Measurements from ENCODE around the gene TINAGL1. TPM values are rescaled to one million over a fixed set of nuclear protein-coding genes. Genes with fewer than 3 reads are reported as not detected.

TINAGL1 gene
- total and polyA plus RNA-seq, 2 donors (not counting 3 experiments of a cell fraction or from before 2014, with no cell fraction given): 312 to 477 TPM

- Histone ChIP-seq H3K27ac (ENCODE audit: insufficient read depth, low read depth, low read length) (no peak overlapping the region), H3K36me3 (ENCODE audit: control insufficient read depth in 2 of 2, extremely low read depth in 1 of 2, insufficient read depth in 2 of 2, low read length in 2 of 2) (no peaks in the 10 kb centered on the region), H3K9ac (replicated peaks; ENCODE audit: extremely low read depth, insufficient read depth, low read length) (no peak overlapping the region), H3K9me1 (replicated peaks; ENCODE audit: control insufficient read depth, extremely low read depth, insufficient read depth, low read length) (no peaks in the 10 kb centered on the region), H3K9me3 (replicated peaks; ENCODE audit: control insufficient read depth, insufficient read depth, low read length) (no peaks in the 10 kb centered on the region), H3K4me2 (ENCODE audit: insufficient read depth, low read length) (no peak overlapping the region), H4K20me1 (replicated peaks; ENCODE audit: control insufficient read depth, extremely low read depth, insufficient read depth, low read length) (no peaks in the 10 kb centered on the region), H3K4me3 (replicated peaks in 1 of 3; ENCODE audit: insufficient read depth in 1 of 3, low read depth in 1 of 3, low read length in 3 of 3) (no peak overlapping the region), H3K4me1 (ENCODE audit: control insufficient read depth, extremely low read depth, insufficient read depth, low read length) (no peaks in the 10 kb centered on the region), H2AFZ (ENCODE audit: low read depth, low read length) (no peak overlapping the region), H3K27me3 (ENCODE audit: control insufficient read depth in 2 of 2, insufficient read depth in 2 of 2, low read length in 2 of 2) (peaks cover 8 to 20% of the 10 kb centered on the region in 2 experiments), H3K79me2 (ENCODE audit: control insufficient read depth, insufficient read depth, low read length) (no peaks in the 10 kb centered on the region)
- FAIRE-seq (no peak), DNase-seq (ENCODE audit: low read depth, low spot score) (no peak)
- BruUV-seq (replicated peaks): no TSS peak
- intact Hi-C loops (cut with micrococcal nuclease) (no loop called here), dilution Hi-C loops (cut with MboI; ENCODE audit: extremely low pct_ligation_motif_present, low sequenced_read_pairs) (no loop called here)
- no peak for TF ChIP-seq GATA2 (IDR thresholded peaks at IDR 0.05; ENCODE audit: insufficient read depth, insufficient read length, low read depth, low read length)
- ChIA-PET CTCF (interaction anchor here (1.1 to 2.2 kb wide), 2 partner anchors 8 to 17 kb away, joined by 3 to 6 read pairs; no protein-coding TSS in a partner anchor), POLR2A (no interaction called here)
Observed at GRCh38 chr1:31532173-31532572, 44.1 kb upstream of the TINAGL1 start.

- H3K27me3 ChIP-seq (ENCODE audit: control insufficient read depth in 2 of 2, insufficient read depth in 2 of 2, low read length in 2 of 2): peaks cover 4 to 17% of the 10 kb centered on the region in 2 experiments
- H3K9me3 ChIP-seq (replicated peaks; ENCODE audit: control insufficient read depth, insufficient read depth, low read length): no peaks in the 10 kb centered on the region
- TF ChIP-seq JUN (IDR thresholded peaks at IDR 0.05; ENCODE audit: borderline replicate concordance, insufficient read depth, insufficient read length, low read depth) (no peak), CTCF (IDR thresholded peaks at IDR 0.05; ENCODE audit: extremely low read depth in 1 of 2, insufficient read depth in 1 of 2, low read depth in 1 of 2, low read length in 2 of 2) (no peak), GATA2 (IDR thresholded peaks at IDR 0.05; ENCODE audit: insufficient read depth, insufficient read length, low read depth, low read length) (no peak), FOS (IDR thresholded peaks at IDR 0.05; ENCODE audit: borderline replicate concordance, insufficient read depth, low read length) (no peak), EZH2 (IDR thresholded peaks at IDR 0.05; ENCODE audit: borderline replicate concordance, low read depth, low read length, severe bottlenecking) (no peak), POLR2AphosphoS5 (IDR thresholded peaks at IDR 0.05; ENCODE audit: insufficient read depth, low read depth, low read length) (no peak), POLR2A (IDR thresholded peaks at IDR 0.05; ENCODE audit: low read depth, low read length) (no peak), MYC (IDR thresholded peaks at IDR 0.05; ENCODE audit: low read depth, low read length) (no peak), MAX (IDR thresholded peaks at IDR 0.05; ENCODE audit: insufficient read depth, insufficient read length) (no peak)
- FAIRE-seq: no peak
- H3K4me3 ChIP-seq (replicated peaks in 1 of 3; ENCODE audit: insufficient read depth in 1 of 3, low read depth in 1 of 3, low read length in 3 of 3): no peak overlapping the region
- H3K27ac ChIP-seq (ENCODE audit: insufficient read depth, low read depth, low read length): no peak overlapping the region
- no peak overlapping the region for H3K9ac ChIP-seq (replicated peaks; ENCODE audit: extremely low read depth, insufficient read depth, low read length)
- H3K9me1 ChIP-seq (replicated peaks; ENCODE audit: control insufficient read depth, extremely low read depth, insufficient read depth, low read length): no peaks in the 10 kb centered on the region
- intact Hi-C loops (cut with micrococcal nuclease) (no loop called here), dilution Hi-C loops (cut with MboI; ENCODE audit: extremely low pct_ligation_motif_present, low sequenced_read_pairs) (no loop called here)
- no peaks in the 10 kb centered on the region for H4K20me1 ChIP-seq (replicated peaks; ENCODE audit: control insufficient read depth, extremely low read depth, insufficient read depth, low read length)
- ChIA-PET CTCF (interaction anchor here (1.3 kb wide), 1 partner anchor 13 kb away, joined by 6 read pairs; no protein-coding TSS in a partner anchor), POLR2A (no interaction called here)
- no peak for DNase-seq (ENCODE audit: low read depth, low spot score)
- H3K79me2 ChIP-seq (ENCODE audit: control insufficient read depth, insufficient read depth, low read length): no peaks in the 10 kb centered on the region
- H2AFZ ChIP-seq (ENCODE audit: low read depth, low read length): no peak overlapping the region
- H3K4me1 ChIP-seq (ENCODE audit: control insufficient read depth, extremely low read depth, insufficient read depth, low read length): no peaks in the 10 kb centered on the region
- no peaks in the 10 kb centered on the region for H3K36me3 ChIP-seq (ENCODE audit: control insufficient read depth in 2 of 2, extremely low read depth in 1 of 2, insufficient read depth in 2 of 2, low read length in 2 of 2)
- H3K4me2 ChIP-seq (ENCODE audit: insufficient read depth, low read length): no peak overlapping the region
- BruUV-seq (replicated peaks): no TSS peak
Observed at GRCh38 chr1:31535561-31535960, 40.8 kb upstream of the TINAGL1 start.

All from endothelial cell of umbilical vein (primary cell).